ENCODE results near the gene RIN1.

DNA sequence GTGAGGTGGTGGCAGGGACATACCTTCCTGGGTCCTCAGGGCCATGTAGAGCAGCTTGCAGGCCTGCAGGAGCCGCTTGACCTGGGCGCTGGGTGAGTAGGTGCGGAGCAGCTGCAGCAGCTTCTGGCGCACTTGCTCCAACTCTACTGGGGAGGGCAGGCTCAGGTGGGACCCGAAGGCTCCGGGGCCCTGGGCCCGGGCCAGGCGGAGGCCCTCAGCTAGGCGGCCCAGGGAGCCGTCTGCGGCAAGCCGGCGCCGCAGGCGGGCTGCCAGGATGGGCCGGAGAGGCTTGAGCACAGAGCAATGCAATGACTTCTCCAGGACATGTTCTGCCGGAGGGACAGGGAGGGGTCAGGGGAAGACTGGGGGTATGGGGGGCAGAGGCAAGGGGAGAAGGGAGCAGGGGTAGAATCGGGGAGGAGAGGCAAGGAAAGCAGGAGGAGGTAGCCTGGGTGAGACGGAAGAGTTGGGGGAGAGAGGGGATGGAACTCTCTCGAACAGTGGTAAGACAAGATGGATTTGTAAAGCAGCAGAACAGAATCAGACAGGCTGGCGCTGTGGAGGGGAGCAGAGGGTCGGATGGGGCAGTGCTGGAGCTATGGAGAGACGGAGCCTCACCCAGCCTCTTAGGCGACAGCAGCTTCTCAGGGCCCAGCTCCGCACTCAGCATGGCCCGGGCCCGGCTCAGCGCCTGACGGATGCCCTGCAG is 2.2 kb downstream of the RIN1 start:
- TF ChIP-seq, protein P1, sequence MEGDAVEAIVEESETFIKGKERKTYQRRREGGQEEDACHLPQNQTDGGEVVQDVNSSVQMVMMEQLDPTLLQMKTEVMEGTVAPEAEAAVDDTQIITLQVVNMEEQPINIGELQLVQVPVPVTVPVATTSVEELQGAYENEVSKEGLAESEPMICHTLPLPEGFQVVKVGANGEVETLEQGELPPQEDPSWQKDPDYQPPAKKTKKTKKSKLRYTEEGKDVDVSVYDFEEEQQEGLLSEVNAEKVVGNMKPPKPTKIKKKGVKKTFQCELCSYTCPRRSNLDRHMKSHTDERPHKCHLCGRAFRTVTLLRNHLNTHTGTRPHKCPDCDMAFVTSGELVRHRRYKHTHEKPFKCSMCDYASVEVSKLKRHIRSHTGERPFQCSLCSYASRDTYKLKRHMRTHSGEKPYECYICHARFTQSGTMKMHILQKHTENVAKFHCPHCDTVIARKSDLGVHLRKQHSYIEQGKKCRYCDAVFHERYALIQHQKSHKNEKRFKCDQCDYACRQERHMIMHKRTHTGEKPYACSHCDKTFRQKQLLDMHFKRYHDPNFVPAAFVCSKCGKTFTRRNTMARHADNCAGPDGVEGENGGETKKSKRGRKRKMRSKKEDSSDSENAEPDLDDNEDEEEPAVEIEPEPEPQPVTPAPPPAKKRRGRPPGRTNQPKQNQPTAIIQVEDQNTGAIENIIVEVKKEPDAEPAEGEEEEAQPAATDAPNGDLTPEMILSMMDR (IDR thresholded peaks at IDR 0.05) = no peak
- TF ChIP-seq POLR2A (IDR thresholded peaks at IDR 0.05) = no peak

Data from uterus (tissue), 2 donors.